LNCaP clone FGC (cell line): Measurements from ENCODE around the gene HOMER3.

Source experiments
- DNase-seq: peaks from one replicate; pipeline ENCODE4 v3.0.0-alpha.2; 2011; ENCODE audit warnings: low read depth
- H3K4me3 ChIP-seq: 2 replicates; pipeline ENCODE4 v1.5.1; 2011; ENCODE audit warnings: mild to moderate bottlenecking, low read depth, low read length, control low read depth
- TF ChIP-seq, protein P1 (sequence below): IDR thresholded peaks from 2 replicates; pipeline ENCODE4 v1.5.1; 2012; ENCODE audit warnings: mild to moderate bottlenecking; ENCODE audit not compliant: control insufficient read depth, insufficient read depth; ENCODE audit errors: extremely low read depth

HOMER3 gene

DNA sequence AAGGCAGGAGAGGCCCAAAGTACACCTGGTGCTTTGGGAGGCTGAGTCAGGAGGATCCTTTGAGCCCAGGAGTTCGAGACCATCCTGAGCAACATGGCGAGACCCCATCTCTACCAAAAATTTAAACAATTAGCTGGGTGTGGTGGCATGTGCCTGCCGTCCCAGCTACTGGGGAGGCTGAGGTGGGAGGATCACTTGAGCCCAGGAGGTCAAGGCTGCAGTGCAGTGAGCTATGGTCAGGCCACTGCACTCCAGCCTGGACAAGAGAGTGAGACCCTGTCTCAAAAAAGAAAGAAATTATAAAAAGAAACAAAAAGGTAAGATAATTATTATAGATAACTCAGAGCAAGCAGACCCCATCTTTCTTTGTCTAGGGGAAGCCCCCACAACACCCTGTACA is 1.9 kb downstream of the HOMER3 start:
- H3K4me3 ChIP-seq: no peak overlapping the region
- TF ChIP-seq, protein P1, sequence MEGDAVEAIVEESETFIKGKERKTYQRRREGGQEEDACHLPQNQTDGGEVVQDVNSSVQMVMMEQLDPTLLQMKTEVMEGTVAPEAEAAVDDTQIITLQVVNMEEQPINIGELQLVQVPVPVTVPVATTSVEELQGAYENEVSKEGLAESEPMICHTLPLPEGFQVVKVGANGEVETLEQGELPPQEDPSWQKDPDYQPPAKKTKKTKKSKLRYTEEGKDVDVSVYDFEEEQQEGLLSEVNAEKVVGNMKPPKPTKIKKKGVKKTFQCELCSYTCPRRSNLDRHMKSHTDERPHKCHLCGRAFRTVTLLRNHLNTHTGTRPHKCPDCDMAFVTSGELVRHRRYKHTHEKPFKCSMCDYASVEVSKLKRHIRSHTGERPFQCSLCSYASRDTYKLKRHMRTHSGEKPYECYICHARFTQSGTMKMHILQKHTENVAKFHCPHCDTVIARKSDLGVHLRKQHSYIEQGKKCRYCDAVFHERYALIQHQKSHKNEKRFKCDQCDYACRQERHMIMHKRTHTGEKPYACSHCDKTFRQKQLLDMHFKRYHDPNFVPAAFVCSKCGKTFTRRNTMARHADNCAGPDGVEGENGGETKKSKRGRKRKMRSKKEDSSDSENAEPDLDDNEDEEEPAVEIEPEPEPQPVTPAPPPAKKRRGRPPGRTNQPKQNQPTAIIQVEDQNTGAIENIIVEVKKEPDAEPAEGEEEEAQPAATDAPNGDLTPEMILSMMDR: no peak
- no peak for DNase-seq

DNA sequence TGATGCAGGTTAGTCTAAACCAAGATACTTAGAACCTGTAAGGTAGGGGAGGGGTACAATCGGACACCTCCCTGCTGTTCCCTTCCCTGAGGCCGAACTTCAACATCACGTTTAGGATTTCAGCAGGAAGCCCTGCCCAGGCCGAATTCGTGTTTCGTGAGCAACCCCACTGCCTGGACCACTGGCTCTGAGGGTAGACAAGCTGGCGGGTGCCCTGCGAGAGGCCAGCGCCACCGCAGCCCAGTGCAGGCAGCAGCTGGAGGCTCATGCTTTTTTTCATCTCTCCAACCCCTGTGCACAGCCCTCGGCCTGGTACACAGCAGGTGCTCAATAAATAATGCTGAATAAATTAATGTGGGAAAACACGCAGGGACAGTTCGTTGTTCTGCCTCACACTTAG is 7.7 kb downstream of the HOMER3 start:
- TF ChIP-seq, protein P1: no peak
- DNase-seq: no peak
- H3K4me3 ChIP-seq: no peak overlapping the region

DNA sequence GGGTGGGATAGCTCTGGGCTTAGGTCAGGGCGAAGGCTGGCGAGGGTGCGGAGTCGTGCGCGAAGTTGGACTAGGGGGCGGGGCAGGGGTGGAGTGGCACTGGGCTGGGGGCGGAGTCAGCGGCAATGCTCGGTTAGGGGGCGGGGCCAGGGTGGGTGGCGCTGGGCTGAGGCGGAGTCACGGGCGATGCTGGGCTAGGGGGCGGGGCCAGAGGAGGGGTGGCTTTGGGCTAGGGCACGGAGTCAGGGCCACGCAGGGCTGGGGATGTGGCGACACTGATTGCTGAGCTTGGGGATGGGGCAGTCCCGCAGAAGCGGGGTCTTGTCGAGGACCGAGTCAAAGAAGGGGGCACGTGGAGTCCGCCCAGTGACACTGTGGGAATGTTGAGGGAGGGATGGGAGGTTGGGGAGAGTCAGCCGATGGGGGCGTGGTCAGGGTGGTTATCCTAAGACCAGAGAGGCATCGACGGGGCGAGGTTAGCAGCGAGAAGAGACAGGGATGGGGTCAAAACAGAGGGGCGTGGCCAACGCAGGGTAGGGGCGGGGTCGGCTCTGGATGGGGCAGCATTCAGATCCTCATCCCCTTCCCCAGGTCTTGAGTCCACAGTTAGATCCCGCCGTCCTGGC is 8.7 kb downstream of the HOMER3 start:
- TF ChIP-seq, protein P1: no peak
- no peak for DNase-seq
- H3K4me3 ChIP-seq: no peak overlapping the region

DNA sequence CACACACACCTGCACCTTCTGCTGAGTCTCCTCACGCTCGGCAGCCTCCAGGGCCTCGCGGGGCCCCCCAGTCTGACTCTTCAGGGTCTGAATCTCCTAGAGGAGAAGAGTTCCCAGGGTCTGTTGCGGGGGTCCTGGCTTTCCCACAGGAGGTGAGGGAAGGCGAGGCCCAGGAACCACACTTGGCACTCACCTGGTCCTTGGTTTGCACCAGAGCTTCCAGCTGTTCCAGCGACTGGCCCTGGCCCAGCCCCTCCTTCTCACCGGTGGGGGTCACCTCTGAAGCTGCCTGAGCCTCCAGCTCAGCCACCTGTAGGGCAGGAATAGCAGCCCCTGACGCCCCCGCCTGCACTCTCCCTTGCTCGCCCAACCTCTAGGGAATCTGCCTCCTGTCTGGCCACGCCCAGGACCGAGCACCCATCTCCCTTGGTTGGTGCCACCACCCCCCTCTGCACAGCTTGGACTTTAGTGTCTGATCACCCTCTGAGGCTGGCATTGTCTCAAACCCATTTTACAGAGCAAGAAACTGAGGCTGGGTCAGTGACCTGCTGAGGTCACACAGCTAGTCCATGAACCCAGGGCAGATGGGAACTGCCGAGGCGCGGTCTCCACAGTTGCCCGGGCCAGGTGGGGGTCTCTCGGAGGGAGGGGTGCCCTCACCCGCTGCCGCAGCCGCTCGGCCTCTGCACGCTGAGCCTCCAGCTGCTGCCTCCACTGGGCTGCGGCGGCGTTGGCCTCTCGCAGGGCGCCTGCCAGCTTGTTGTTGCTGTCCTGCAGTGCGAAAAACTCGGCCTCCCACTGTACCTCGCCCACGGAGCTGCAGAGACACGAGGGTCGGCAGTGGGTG is 9.5 kb downstream of the HOMER3 start:
- no peak overlapping the region for H3K4me3 ChIP-seq
- DNase-seq: no peak
- TF ChIP-seq, protein P1: no peak

DNA sequence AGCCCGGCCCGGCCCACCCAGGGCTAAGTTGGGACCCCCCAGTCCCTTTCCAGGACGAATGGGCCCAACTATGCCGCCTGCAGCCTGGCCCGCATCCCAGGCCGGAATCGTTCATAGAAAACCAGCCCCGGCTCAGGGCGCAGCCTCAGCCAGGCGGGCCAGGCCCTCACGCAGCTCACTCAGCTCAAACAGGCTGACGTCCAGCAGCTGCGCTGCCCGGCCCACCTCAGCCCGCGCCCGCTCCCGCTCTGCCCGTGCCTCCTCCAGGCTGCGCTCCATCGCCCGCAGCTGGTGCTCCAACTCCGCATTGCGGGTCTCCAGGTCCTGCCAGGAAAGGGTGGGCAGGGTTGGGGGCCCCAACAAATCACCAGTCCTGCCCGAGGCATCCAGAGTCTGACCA is 11.7 kb downstream of the HOMER3 start:
- H3K4me3 ChIP-seq: no peak overlapping the region
- DNase-seq: no peak
- TF ChIP-seq, protein P1: no peak

DNA sequence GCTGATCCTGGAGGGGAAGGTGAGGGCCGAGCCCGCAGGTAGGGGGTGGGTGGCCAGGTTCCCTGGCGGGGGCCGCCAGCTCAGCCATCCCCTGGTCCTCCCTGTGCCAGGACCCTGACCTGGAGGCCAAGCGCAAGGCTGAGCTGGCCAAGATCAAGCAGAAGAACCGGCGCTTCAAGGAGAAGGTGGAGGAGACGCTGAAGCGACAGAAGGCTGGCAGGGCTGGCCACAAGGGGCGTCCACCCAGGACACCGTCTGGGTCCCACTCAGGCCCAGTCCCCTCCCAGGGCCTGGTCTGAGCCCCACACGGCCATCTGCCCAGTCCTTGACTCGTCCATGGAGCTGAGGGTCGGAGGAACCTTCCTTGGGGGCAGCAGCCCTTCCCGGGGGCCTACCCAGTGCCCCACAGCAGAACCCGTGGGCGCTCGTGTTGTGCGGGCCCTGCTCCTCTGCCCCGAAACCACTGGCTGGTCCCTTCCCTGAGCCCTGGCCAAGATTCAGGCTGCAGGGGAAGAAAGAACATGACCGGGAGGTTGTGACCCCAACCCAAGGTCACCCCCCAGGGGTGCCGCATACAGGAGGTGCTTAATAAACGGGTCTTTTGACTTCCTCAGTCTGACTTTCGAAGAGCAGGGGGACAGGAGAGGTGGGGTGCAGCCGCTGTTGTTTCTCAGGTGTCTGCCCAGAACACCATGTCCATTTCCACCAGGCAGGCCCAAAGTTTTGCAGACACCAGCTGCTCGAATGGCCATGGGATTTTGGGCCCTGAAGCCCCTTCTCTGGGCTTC is 12.8 kb downstream of the HOMER3 start:
- no peak for DNase-seq
- TF ChIP-seq, protein P1: no peak
- H3K4me3 ChIP-seq: no peak overlapping the region
